RCC 7860 (cell line): ENCODE measurements around the gene MISP.

ENCODE experiments used
- DNase-seq: peaks from one replicate; pipeline ENCODE4 v3.0.0-alpha.2; 2015; ENCODE audit warnings: low spot score
- FAIRE-seq: peaks from 2 replicates; lab custom pipeline; 2012; peaks lifted over from hg19 to GRCh38; lab: Jason Lieb, UNC

Gene MISP

GRCh38 chr19:795691-796581, 45.0 kb downstream of the MISP start:
- DNase-seq, result no peak
- no peak for FAIRE-seq

- DNase-seq (peak; percentile 100), FAIRE-seq (peak; percentile 92)
These were observed 46.0 kb downstream of the MISP start, which contains the start of gene PTBP1 for GRCh38 chr19:796692-797527. PTBP1 (plus strand) TSS chr19:797452; CDS start chr19:797498, 46 bp downstream.

- DNase-seq (peak; percentile 79), FAIRE-seq (no peak)
These were observed 46.9 kb downstream of the MISP start for GRCh38 chr19:797528-798414.

GRCh38 chr19:798415-799075, 47.6 kb downstream of the MISP start:
- FAIRE-seq, result no peak
- DNase-seq, result peak; percentile 52

GRCh38 chr19:799076-799881, 48.4 kb downstream of the MISP start:
- DNase-seq, result peak; percentile 30
- no peak for FAIRE-seq

- FAIRE-seq (no peak), DNase-seq (no peak)
These were observed 49.6 kb downstream of the MISP start for GRCh38 chr19:800360-801029.

GRCh38 chr19:801030-801860, 50.3 kb downstream of the MISP start:
- FAIRE-seq (no peak), DNase-seq (no peak)

- DNase-seq (no peak), FAIRE-seq (no peak)
These were observed 51.1 kb downstream of the MISP start for GRCh38 chr19:801861-802497.

GRCh38 chr19:802498-803098, 51.7 kb downstream of the MISP start:
- DNase-seq, result no peak
- no peak for FAIRE-seq

- DNase-seq (no peak), FAIRE-seq (no peak)
These were observed 52.2 kb downstream of the MISP start for GRCh38 chr19:803099-803561.

GRCh38 chr19:803686-804418, 52.9 kb downstream of the MISP start:
- FAIRE-seq (no peak), DNase-seq (no peak)

- FAIRE-seq, result no peak
These were observed 53.7 kb downstream of the MISP start for GRCh38 chr19:804419-805165.

GRCh38 chr19:805166-805551, 54.2 kb downstream of the MISP start:
- DNase-seq, result no peak
- FAIRE-seq, result no peak

More at GRCh38 chr19:804419-805165, 53.7 kb downstream of the MISP start:
- no peak for DNase-seq

- DNase-seq, result no peak
- no peak for FAIRE-seq
These were observed 55.0 kb downstream of the MISP start for GRCh38 chr19:805600-806550.
